NCI-H1436 (cell line): Measurements from ENCODE around the gene IMMP2L.

Experiments
- DNase-seq: peaks from one replicate; lab custom pipeline; 2025; lab: John Stamatoyannopoulos, UW

The IMMP2L gene

DNA sequence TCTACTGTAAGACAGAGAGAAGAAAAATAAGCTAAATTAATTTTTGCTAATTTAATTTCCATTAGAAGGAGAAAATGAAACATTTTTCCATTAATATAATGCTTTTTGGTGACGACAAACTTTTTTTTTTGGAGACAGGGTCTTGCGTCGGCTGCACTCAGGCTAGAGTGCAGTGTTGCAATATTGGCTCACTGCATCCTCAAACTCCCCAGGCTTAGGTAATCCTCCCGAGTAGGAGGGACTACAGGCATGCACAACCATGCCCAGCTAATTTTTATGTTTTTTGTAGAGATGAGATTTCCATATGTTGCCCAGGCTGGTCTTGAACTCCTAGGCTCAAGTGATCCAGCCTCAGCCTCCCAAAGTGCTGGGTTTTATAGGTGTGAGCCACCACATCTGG, 701.1 kb downstream of the IMMP2L start:
- no peak for DNase-seq

DNA sequence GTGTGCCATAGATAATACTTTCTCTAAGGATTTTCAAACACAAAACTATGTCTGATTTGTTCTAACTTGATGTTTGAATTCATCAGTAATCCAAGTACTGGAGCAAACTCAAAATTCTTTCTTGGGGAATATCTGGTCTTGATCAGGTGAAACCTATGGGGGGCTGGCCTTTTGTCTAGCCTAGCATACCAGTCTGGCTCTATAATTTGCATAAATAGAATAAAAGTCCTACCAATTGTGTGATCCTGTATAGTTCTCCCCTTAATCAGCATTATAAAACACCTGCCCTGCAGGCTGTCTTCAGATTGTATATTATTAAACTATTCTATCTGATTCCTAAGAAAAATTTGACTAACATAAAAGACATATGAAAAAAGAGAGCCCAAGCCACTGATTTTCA, 705.2 kb downstream of the IMMP2L start:
- DNase-seq: no peak

- DNase-seq: no peak
Measured at GRCh38 chr7:110856704-110857103, 705.6 kb downstream of the IMMP2L start.

DNA sequence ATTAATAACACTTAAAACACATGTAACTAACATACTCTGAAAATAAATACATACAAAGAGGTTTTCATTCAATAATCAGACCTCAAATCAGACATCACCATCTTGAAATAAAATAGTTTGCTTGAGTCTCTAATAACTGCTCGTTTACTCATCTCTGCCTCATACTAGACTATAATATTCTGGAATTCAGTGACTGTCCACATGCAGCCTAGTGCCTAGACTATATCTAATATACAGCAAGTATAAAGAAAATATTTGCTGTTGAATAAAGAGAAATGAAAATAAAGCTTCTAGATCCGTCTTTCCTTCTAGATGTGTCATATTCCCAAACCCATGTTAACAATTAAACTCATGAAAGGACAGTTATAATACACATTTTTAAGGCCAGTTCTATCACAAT, 707.6 kb downstream of the IMMP2L start:
- DNase-seq: no peak

- DNase-seq: no peak
Measured at GRCh38 chr7:110854166-110854565, 708.1 kb downstream of the IMMP2L start.

DNA sequence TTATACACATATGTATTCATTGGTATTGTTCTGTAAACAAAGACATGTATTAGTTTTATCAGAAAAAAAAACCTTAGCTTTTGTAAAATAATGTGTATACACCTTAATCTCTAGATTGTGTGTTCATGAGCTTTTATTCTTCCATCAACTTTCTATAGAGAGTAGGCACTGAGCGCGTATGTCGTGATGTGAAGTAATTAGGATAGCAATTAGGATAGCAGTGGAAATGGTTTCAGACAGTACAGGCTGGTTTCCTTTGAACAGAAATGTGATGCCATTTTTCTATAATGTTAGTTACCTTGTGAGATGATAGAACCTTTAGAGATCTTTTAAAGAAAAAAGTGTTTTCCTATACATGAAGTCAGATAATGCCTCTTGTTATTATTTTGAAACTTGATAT, 709.0 kb downstream of the IMMP2L start:
- no peak for DNase-seq

DNA sequence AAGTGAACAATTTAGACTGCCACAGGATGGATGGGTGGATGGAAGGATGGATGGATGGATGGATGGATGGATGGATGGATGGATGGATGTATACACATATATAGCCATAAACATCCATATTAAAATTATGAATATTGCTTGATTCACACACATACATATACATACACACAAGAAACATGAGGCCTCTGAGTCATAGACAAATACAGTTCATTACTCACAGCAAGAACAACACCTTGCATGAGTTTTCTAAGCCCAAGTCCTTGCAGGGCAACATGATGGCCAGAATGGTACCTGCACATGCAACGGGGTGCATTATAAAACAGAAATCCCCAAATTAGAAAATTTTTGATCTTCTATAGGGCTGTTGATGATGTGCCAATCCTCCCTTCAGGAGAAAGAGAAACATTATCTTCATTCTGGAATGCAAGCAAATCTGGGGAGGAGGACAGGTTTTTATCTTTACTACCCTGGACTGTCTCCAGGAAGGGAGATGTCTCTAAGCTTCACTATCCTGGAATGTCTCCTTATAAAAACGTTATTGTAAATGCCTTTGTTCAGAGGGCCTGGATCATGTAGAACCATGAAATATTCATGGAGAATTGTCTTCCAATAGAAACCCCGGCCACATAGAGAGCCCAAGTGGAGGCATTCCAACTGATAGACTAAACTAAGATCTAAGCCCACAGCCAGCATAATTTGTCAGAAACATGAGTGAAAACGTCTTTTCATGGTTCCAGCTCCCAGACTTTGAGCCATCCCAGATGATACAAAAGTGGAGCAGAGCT, 709.9 kb downstream of the IMMP2L start:
- DNase-seq: no peak

DNA sequence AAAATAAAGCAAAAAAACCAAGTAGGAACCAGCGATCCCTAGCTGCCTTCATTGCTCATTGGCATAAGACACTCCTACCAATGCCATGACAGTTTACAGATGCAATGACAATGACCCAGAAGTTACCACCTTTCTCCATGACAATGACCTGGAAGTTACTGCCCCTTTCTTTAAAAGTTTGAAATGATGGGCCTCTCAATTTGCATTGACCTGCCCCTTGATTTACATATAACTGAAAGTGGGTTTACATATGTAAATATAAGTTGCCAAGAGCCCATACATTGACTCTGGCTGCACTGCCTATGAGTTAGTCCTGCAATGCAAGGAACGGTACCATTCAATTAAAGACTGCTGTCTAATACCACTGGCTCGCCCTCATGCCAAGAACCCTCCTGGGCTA, 712.1 kb downstream of the IMMP2L start:
- DNase-seq: no peak

DNA sequence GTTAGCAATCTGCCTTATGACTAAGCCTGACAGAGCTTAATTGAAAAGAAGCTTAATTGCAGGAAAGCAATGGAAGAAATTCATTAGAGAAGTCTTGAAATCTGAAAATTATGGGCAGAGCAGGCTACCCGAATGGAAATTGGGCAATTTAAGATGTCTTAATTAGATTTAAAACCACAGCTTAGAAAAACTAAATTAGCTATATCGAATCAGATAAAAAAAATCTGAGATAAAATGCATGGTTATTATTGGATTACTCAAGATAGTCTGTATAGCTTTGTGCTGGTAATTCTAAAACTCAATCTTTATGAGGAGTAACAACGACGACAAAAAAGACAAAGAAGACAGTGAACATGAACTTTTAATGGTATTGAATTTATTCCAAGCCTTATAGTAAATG, 719.5 kb downstream of the IMMP2L start:
- no peak for DNase-seq

DNA sequence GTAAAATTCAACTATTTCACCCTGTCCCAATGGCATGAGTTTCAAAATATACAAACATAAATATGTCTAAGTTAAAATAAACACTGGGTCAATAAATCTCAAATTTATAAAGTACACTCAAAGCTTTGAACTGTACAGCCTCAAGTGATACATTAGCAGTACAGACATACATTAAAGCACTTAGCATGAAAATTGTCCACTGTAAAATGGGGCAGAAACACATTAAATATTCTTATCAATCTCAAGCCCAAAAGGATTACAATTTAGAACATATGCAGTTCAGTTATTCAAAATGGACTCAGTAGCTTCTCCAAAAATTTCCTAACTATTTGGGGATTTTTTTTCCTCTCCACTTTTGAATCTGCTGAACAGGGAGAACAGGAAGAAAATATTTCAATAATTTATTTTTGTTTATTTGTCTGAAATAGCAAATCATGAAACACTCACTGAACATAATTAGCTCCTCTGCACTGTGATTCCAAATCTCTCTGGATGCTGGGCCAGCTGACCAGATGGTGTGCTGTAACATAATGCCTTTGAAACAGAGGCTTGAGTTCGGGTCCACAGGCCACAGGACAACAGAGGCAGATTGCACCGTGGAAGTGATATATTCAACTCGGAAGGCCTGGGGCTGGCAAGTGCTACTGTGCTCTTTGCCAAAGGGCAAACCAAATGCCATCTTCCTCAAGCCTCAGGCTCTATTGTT, 720.3 kb downstream of the IMMP2L start:
- no peak for DNase-seq

- peak; percentile 55 for DNase-seq
Measured at GRCh38 chr7:110839866-110840265, 722.4 kb downstream of the IMMP2L start.

DNA sequence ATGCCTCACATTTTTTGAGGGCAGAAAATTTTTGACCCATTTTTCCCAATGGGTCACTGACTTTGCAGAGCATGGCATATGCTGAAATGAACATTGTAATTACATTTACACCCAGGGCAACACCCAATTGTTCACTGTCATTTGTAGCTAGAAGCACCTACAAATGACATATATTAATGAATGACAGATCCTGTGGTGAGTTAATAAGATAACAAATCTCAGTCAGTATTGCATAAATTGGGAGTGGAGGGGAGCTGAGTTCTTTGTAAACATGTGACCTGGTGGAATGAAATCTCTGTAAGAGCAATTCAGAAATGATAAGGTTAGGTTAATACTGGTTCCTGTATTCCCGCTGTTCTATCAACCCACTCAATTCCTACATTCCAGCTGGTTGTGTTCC, 726.4 kb downstream of the IMMP2L start:
- DNase-seq: no peak

- no peak for DNase-seq
Measured at GRCh38 chr7:110835218-110835617, 727.1 kb downstream of the IMMP2L start.

DNA sequence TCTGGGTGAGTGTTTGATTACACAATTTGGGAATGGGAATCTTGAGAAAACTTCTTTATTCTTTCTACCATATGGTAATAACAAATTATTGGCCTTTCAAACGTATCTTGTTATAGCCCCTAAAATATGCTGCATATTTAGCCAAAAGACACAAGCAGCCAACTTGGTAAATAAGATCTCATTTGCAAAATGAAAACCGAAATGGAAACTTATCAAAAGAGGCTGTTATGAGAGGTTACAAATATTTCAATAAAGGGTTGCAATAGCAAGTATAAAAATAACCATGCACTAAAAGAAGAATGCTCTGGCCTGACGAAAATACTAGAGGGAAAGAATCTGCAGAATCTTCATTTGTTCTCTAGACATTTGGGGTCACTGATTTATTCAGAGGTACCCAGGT, 730.9 kb downstream of the IMMP2L start:
- no peak for DNase-seq

GRCh38 chr7:110830778-110831177, 731.5 kb downstream of the IMMP2L start:
- no peak for DNase-seq

DNA sequence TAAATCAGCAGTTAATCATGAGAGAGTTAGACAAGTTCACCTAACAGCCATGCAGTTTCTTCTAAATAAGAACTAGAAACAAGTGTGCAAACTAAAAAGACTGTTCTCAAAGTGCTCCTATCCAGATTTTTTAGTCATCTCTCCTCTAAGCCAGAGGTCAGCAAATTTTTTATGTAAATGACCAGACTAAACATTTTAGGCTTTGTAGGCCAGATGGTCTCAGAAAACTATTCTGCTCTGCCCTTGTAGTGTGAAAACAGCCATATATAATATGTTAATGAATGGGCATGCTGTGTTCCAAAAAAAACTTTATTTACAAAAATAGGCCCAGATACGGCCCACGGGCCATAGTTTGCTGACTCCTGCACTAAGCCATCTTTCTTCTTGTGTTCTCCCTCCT, 734.4 kb downstream of the IMMP2L start:
- DNase-seq: no peak

GRCh38 chr7:110827287-110827855, 734.9 kb downstream of the IMMP2L start:
- no peak for DNase-seq

DNA sequence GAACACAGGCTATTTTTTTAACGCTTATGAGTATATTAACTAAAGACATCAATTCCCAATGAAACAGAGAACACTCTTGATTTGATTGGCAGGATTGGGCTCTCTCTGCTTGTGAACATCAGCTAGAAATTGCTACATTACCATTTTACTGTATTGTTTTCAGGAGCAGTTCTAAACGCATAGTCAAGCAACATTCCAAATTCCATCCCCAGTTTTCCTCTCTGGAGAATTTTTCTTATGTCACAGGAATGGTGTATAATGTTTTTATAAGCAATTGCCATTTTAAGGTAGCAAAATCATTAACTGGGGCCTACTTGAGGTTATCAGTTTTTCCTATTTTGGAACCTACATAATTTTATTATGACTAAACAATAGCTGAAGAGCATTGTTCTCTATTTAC, 748.3 kb downstream of the IMMP2L start:
- no peak for DNase-seq

DNA sequence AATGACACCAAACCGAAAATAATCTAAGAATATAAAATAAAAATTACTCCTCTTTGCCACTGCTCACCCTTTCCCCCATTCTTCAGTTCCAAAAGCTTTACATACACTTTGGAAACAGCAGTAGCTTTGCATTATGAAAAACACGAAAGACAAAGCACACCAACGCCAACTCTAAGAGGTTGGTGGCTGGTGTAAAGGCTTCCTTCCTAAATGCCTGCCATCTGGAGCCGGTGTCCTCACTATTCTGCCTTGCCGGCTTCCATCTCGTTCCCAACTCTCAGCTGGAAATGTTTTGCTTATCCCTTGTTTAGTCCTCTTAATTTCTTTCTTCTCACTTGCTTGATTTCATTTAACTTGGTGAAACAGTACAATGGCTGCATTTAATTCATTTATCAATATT, 752.5 kb downstream of the IMMP2L start:
- DNase-seq: no peak

DNA sequence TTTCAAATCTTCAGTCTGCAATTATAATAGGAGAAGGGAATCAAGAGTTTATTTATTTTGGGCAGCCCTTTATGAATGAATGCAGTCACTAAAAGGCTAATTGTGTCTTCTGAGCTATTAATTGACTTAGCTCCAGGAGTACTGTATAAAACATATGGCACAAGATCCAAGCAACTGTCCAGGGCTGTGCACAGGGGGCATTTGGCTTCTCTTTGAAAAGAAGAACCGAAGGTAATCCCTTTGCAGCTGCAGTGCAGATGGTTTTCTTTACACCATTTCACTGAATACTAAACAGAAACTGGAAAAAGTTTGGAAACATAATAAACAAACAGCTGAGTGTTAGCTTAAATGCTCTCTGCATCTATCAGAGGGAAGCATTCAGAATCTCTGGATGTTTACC, 753.9 kb downstream of the IMMP2L start:
- no peak for DNase-seq

DNA sequence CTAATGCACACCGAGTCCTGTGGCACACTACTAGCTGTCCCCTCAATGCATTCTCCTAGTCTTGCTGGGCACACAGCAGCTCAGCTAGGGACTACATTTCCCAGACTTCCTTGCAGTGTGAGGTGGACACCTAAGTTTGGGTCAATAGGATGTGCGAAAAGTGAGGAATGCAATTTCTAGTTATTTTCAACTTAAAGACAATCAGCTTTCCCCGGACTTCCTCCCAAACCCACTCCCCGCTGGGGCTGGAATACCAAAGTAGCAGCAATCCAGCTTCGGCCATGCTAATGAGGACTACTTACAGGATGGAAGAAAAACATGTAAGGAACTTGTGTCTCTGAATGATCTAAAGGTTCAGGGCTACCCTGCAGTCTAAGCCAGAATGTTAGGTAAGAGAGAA, 757.8 kb downstream of the IMMP2L start:
- DNase-seq: no peak

DNA sequence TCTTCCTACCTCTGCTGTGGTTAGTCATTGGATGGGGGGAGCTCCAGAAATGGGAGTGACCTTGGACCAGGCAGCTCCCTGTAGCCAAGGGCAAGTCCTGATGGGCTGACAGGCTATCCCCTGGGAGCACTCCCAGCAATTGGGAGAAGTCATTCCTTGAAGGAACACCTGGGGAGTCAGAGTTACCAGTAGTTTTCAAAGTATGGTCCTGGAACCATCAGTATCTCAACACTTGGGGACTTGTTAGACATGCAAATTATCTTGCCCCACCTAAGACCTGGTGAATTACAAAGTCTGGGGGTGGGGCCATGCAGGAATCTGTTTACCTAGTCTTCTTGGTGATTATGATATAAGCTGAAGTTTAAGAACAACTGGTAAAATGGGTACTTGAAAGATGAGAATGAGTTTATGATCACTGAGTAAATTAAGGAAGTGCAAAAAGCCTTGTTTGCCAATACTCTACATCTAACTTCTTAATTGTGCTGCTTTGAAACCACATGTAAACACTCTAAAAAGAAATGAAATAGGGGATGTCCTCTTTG, 758.6 kb downstream of the IMMP2L start:
- no peak for DNase-seq

DNA sequence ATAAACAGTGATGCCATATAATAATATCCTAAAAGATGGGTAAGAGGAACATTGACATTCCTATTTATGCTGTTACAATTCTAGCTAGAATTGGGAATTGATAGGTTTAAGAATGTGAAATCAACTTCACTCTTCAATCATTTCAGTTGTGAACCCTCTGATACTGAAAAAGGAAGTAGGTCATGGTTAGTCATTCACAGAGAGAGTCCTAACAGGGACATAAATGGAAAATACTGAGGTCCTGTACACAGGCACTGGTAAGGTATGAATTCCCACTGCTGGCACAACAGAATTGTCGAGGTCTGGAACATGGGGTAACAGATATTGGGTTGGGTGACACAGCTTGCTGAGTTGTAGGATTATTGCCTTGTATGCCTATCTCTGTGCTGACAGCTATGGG, 760.8 kb downstream of the IMMP2L start:
- no peak for DNase-seq
